HG03066 (cell line): ENCODE measurements around the gene KCNQ4.

Experiments used
- ATAC-seq: cut with Tn5 transposase; IDR thresholded peaks from one replicate; pipeline ENCODE4 v1.9.1; 2021; ENCODE audit warnings: low read depth; ENCODE audit not compliant: unreplicated experiment

Gene KCNQ4

DNA sequence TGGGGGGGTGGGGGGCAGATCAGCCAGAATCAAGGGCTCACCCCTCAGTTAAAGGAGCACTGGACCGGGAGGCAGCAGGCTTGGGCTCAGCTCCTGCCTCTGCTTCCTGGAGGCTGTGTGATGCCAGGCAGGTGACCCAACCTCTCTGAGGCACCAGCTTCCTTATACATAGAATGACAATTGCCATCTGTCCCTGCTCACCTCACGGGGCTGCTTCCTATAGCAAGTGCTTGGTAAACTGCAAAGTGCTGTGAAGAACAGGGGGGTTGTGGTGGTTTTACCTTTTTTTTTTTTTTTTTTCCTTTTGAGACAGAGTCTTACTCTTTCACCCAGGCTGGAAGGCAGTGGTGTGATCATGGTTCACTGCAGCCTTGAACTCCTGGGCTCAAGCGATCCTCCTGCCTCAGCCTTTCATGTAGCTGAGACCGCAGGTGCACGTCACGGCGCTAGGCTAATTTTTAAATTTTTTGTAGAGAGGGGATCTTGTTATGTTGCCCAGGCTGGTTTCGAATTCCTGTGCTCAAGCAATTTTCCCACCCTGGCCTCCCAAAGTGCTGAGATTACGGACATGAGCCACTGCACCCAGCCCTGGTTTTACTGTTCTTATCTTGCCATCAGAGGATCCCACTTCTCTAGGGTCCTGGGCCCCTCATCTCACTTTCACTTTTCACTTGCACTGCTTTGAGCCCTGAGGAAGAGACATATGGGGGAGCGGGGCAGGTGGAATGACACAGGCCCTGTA is 11.6 kb downstream of the KCNQ4 start:
- no peak for ATAC-seq

DNA sequence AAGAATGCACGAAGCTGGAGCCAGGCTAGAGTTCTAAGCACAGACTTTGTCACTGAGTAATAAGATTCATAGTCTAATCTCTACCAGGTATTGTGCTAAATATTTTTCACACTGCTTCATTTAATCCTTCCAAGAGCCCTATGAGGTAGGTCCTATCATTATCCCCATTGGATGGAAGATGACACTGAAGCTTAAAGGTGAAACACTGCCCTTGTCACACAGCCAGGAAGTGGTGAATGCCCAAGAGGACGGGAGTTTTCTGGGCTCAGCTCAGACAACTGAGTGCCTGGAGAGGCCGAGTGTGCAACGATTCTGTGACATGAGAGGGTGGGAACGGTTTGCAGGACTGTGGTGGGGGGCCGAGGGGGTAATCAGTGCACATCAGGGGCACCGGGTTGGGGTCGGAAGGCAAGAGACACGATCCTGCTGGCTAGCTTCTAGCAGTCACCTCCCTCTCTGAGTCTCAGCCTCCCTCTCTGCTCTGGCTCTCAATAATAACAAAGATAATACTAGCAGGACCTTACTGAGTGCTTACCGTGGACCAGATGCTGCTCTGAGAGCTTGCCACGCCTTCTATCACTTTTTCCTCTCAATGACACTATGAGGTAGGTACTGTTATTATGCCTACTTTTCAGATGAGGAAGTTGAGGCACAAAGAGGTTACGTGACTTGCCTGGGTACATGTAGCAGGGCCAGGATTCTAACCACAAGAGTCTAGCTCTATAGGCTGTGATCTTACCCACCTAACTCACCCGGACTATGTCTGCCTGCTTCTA is 12.4 kb downstream of the KCNQ4 start:
- no peak for ATAC-seq

DNA sequence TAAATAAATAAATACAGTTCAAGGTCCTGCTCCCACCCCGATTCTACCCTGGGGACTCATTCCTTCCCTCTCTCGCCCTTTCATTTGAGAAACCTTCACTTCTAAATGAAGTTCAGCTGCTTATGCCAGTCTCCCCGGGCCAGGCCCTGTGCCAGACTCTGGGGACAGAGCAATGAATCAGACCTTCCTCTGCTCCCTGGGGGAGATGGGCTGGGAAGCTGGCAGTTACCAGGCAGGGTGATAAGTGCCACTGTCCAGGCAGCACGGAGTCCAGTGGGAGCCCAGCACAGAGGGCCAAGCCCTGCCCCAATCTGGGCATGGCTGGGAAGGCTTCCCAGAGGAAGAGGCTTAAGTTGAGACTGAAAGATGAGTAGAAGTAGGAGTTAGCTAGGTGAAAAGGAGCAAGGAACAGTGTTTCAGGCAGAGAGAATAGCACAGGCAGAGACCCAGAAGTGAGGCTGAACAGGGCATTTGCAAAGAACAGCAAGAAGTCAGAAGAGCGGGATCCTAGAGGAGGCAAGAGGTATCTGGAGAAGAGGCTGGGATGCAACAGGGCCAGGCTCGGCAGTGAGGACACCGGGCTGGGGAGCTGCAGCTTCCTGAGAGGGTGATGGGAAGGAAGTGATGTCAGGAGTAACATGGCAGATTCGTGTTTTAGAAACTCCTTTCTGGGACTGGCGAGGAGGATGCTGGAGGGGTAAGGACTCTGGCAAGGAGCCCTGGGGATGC is 13.5 kb downstream of the KCNQ4 start:
- no peak for ATAC-seq

DNA sequence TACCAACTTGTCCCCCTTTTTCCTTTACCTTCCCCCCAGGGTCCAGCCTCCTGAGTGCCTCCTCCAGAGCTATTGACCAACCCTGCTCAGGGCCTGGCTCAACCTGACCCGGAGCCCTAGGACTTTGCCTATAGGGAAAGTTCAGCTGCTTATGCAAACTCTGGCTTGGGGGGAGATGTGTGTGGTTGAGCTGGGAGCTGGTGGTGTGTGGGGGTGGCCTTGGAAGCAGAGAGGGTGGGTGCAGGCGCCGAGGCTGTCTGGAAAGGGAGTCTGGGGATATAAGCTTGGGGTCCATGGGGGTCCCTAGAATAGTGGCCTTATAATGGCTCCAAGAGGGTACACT is 14.1 kb downstream of the KCNQ4 start:
- no peak for ATAC-seq

DNA sequence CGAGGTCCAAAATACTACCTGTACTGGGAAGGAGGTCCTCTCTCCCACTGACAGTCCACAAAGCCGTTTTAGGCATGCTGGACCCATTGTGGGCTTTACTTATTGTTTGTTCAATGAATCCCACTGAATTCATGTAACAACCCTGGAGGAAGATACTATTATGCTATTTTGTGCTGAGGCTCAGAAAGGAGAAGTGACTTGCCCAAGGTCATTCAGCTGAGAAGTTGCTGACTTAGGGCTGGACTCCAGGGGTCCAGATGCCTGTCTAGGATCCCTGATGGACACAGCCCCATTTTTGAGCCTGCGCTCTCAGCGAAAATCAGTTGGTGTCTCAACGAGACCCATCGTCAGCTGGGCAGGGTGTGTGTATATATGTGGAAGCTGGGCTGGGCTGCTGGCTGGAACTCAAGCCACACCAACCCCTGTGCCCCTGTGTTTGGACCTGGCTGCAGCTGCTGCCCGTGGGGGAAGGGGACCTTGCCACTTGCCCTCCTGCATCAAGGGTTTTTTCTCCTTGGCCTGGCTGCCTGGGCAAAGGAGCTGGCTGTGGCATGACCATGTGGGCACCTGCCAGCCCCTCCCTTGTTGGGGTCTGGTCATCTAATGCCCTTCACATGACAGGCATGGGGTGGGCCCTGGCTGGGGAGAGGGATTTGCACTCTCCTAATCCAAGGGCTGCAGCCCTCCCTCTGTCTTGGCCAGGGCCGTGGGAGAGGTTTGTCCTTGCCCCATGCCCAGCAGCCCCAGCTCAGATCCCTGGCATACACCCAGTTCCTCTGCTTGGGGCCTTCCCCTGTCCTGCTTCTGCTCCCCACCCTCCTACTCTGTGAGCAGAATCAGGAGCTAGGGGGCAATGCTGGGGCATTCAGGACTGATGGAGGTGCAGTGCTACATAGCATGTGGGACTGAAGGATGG is 15.0 kb downstream of the KCNQ4 start:
- no peak for ATAC-seq

DNA sequence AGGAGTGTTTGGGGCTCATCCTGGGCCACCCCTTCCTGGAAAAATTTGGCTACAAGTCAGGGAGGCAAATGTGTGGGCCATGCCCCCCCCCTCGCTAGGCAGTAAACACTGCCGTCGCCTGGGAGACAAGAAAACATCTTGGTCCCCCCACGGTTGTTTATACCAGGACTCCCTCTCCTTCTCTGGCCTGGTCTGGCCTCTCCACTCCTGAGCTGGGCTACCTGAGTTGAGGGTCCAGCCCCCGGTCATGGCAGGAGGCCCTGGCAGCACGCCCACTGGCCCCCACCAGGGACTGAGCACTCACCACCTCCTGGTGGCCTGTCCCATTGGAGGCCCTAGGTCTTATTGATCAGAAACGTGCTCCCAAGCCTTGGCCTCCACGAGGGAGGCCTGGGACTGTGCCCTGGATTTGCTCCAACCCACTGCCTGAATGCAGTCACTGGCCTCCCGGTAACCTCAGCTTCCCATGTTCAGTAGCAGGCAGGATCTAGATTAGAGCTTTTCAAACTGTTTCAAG is 15.8 kb downstream of the KCNQ4 start:
- no peak for ATAC-seq

DNA sequence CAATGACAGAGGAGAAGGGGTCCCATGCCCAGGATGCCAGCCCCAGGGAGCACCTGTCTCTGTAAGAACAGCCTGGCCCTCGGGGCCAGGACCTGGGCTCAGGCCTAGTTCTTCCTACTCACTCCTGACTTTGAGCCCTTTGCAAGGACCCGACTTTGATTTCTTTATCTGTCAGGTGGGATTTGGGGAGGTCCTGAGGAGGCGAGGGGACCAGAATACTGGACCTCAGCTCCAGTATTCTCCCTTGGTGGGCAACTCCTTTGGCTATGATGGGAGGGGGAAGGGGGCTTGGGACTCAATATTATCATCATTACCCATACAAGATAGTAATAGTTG is 18.1 kb downstream of the KCNQ4 start:
- no peak for ATAC-seq

DNA sequence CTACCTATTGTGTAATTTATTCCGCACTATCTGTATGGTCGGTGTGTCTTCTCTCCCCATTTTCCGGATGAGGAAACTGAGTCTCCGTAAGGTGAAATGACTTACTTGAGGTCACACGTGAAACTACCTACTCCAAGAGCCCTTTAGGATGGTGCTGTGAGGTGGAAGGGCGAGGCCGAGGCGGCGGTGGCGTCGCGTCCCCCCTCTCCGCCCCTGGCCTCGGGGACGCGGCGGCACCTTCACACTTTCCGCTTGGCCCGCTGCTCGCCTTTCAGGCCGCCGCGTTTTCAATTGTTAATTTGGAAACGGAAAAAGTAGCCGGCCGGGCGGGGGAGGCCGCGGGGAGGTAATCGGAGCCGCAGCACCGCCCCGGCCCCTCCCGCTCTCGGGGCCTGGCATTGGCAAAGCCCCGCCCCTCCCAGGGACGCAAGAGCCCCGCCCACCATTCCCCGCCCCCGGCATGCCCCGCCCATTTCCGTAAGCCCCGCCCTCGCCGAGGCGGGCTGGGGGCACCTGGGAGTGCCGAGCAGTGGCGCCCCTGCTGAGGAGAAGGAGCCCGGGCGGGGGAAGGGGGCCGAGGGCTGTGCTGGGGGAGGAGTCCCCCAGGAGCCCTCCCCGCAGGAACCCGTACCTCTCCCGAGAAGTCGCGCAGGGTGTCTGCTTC is 18.6 kb downstream of the KCNQ4 start:
- ATAC-seq, result no peak

DNA sequence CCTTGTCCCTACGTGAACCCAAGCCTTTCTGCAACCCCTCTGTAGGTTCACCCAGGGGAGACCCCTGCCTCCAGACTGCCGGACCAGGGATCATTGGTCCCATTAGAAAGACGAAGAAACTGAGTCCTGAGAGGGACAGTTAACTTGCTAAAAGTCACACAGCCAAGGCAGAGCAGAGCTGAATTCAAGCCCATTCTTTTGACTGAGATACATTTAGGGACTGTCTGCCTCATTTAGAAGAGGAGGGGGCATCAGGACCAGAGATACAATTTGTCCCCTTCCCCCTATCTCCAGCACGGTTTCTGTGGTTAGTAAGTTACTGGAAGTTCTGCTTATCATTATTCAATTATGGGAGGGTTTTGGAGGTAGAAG is 19.1 kb downstream of the KCNQ4 start:
- no peak for ATAC-seq

DNA sequence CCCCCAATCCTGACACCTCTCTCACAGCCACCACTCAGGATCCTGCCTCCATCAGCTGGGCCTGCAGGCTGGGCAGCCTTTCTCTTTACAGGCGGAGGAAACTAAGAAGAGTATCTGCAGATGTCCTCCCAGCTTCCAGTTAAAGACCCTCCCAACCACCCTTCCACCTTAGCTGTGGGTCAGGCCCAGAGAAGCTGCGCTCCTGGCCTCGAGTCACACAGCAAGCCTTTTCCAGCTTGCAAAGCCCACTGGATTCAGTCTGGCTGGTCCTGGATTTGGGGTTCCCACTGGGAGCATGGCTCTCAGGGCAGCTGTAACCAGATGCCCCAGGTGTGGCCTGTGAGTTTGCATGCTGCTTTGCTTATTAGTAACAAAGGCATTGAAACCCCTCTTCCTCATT is 19.9 kb downstream of the KCNQ4 start:
- no peak for ATAC-seq

DNA sequence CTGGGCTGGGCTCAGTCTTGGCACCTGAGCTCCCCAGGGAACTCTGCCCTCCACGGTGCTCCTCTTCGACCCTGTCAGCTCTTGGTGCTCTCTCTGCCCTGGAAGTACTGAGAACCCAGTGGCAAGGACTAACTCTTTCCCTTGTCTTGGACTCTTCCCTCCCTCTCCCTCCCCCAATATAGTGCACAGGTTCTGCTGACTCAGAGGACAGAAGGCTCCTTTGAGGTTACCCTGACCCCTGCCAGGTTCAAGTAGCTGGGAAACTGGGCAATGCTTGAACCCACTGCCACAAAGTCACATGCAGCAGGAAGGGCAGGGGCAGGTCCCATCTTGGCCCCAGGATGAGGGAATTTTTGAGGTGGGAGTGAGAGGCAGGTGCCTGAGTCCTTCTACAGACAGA is 20.3 kb downstream of the KCNQ4 start:
- ATAC-seq, result no peak

DNA sequence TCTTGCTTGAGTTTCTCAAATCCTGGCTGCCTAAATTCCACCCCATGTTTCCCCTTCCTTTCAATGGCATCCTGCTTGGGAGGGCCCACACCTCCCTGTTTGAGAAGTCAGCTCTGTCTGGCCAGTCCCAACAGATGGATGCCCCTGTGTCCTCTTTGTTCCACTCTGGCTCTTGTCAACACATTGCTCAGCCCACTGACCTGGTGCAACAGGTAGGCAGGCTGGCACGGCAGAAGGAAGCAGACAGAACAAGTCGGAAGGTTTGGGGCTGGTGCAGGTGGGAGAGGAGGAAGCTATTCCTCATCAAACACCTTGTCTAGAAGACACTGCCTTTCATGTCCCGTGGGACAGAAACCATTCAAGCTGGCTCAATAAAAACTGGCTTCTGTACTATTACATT is 22.7 kb downstream of the KCNQ4 start:
- ATAC-seq, result no peak

DNA sequence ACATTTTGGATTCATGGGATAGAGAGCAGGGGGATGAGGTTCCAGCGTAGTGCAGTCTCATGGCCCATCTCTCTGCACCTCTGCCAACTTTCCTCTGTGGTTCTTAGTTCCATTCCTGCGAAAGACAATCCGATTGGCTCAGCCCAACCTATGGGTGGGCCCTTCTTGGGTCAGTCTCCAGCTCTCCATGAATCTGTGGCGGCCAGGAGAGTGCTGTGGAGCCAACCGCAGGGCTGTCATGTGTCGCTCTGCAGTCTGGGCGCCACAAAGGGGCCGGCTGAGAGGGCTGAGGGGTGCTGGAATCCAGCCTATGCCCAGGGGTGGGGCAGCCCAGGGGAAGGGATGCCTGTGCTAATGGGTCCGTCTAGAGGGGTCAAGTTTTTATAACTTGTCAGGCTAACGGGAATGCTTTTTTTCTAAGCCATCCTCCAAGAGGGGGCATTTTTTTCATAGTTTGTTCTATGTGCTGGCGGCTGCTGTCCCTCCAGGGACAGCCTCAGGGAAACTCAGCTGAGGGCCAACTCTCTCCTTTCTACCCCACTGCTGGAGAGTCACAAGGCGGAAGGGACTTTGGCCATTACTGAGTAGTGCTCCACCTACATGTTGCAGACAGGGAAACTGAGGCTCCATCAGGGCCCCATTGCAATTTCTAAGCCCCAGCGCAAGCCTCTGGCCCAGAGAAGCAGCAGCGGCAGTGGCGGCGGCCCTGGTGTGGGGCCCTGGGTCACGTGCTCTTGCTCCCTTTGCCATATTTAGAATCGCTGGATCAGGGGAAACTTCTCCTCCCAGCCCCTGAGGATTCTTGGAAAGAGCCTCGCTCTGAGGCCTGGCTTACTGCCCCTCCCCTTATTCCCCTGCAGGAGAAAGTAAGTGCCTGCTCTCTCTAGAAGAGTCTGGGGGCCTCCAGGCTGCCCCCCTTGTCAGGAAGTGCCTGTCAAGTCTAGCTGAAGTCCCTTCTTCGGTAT is 23.4 kb downstream of the KCNQ4 start:
- no peak for ATAC-seq

DNA sequence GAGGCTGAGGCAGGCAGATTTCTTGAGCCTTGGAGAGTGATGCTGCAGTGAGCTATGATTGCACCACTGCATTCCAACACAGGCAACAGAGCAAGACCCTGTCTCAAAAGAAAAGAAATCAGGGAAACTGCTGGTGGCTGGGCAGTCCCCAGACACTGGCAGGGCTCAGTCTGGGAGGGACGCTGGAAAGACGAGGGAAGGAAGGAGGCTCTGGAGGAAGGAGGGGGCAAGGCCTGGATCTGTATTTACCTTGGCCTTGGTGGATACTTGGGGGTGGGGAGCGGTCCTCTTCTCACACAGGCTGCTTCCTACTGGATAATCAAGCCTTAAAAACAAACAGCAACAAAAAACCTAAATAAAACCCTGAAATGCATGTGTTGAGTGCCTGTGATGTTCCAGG is 24.4 kb downstream of the KCNQ4 start:
- no peak for ATAC-seq

DNA sequence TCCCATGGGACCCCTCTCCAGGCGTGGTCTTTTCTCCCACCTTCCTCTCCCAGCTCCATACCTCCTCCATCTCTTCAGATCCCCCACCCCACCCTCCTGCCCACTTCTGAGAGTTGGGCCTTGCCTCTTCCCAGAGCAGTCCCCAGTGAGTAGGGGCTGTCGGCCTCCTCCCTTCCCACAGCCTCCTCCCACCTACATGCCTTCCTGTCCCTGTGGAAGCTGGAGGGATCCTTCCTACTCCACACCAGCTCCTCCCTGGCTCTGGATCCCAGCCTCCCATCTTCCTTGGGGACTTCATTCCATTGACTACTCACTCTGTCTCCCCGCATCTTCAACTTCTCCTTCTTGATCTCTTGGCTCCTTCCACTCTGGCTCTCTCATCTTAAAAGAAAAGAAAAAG is 24.9 kb downstream of the KCNQ4 start:
- no peak for ATAC-seq

DNA sequence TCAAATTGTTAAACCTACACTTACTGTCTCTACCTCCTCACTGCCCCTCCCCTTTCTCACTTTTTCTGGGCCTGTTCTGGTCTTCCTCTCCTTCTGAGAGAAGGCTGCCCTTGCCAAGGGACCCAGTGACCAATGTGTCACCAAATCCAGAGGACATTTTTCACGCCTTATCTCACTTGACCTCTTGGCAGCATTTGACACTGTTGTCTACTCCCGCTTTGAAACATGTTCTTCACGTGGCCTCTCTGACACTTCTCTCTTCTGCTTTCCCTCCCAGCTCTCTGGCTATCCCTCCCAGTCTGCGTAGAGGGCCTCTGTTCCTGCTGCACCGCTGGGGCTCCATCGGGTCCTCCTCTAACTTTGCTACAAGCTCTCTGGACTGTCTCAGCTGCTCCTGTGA is 25.3 kb downstream of the KCNQ4 start:
- ATAC-seq, result no peak

DNA sequence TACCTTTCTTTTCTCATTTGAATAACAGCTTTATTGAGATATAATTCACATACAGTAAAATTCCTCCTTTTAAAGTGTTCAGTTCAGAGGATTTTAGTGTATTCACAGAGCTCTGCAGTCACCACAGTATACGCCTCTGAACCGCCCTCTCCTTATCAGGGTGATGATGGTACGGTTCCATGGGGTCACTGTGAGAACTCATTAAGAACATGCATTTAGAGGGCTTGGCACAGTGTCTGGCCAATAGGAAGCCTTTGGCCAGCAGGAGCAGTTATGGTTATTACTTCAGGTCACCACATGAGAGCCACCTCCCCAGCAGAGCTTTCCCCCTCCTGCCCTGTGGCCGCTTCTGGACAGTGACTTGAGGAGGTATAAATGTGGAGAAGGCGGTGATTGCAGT is 27.3 kb downstream of the KCNQ4 start:
- no peak for ATAC-seq

DNA sequence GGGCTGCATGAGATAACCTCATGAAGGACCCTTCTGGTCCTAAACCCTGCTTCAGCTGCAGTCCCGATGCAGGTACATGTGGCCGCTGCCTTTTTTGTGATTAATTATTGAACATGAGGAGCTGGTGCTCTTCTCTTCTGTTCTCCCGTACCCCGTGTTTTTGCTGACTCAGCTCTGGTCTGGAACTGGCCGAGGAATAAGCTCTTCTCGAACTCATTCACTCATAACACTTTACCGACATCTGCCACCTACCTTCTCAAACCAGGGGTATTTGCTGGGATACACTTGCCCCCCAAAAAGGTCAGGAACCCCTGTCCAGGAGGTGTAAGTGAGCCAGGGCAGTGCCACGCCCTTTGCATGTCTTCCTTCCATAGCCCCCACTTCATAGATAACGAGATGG is 31.8 kb downstream of the KCNQ4 start:
- no peak for ATAC-seq

DNA sequence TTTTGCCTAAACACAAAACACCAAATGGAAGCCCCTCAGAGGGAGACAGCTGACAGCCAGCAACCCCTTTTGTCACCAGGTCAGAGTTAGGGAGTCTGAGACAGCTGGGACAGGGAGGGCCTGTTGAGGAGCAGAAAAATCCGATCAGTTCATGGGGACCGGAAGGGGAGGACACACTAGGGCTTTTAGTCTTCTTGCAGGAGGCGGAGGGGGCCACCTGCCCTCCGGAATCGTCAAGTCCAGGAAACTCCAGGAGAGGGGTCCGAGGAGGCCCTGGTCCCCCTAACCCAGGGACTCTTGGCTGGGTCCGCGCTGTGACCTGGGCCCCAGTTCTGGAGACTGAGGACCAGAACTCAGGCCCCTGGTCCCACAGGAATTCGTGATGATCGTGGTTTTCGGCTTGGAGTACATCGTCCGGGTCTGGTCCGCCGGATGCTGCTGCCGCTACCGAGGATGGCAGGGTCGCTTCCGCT is 34.2 kb downstream of the KCNQ4 start:
- no peak for ATAC-seq
